Activated CD4-positive, alpha-beta memory T cell treated with anti-CD3 and anti-CD28 coated beads, Interleukin-2, amount 10 ng/mL, durations not matched to agents 7 days and 5 days (primary cell): ENCODE measurements around the gene FNDC3A. TPM values are rescaled to one million over a fixed set of nuclear protein-coding genes. Genes with fewer than 3 reads are reported as not detected.

Source experiments
- CTCF ChIA-PET: fragments of 350-600 bp; sonication (Branson Sonifier 250); formaldehyde crosslinking; loops from one replicate; lab custom pipeline; 2021; ENCODE audit warnings: antibody characterized with exemption, inconsistent platforms; lab: Charles Lee
- POLR2A ChIA-PET: fragments of 350-600 bp; sonication (Branson Sonifier 250); formaldehyde crosslinking; loops from one replicate; lab custom pipeline; 2021; ENCODE audit warnings: antibody characterized with exemption; lab: Charles Lee
- DNase-seq: peaks from one replicate; pipeline ENCODE4 v3.0.0-alpha.2; 2020
- H3K27ac Mint-ChIP-seq: one replicate; pipeline ENCODE4 v1.8.0; 2021; ENCODE audit warnings: mild to moderate bottlenecking, mixed read lengths
- H3K27me3 Mint-ChIP-seq: one replicate; pipeline ENCODE4 v1.8.0; 2021; ENCODE audit warnings: mixed read lengths
- H3K36me3 Mint-ChIP-seq: one replicate; pipeline ENCODE4 v1.8.0; 2021; ENCODE audit warnings: low read depth, mixed read lengths
- H3K4me1 Mint-ChIP-seq: one replicate; pipeline ENCODE4 v1.8.0; 2021; ENCODE audit warnings: mixed read lengths
- H3K4me3 Mint-ChIP-seq: one replicate; pipeline ENCODE4 v1.8.0; 2021; ENCODE audit warnings: mild to moderate bottlenecking, mixed read lengths
- H3K9me3 Mint-ChIP-seq: one replicate; pipeline ENCODE4 v1.8.0; 2021; ENCODE audit warnings: mixed read lengths
- total RNA-seq, 2 experiments: library from RNA; stranded (reverse); gene quantifications; one replicate each; pipeline ENCODE4 v1.2.3, GENCODE V29; 2021

The FNDC3A gene
- total RNA-seq, 2 experiments from 2014 or later, result 27.0 to 27.8 TPM

- H3K9me3 Mint-ChIP-seq, result no peaks in the 10 kb centered on the region
- H3K36me3 Mint-ChIP-seq, result peaks cover 49% of the 10 kb centered on the region
- no peak overlapping the region for H3K4me3 Mint-ChIP-seq
- ChIA-PET CTCF (interaction anchor here (7.0 kb wide), 1 partner anchor 29 kb away, joined by 42 read pairs; no protein-coding TSS in a partner anchor), POLR2A (interaction anchor here (1.3 kb wide), 1 partner anchor 11 kb away, joined by 4 read pairs; no protein-coding TSS in a partner anchor)
- no peaks in the 10 kb centered on the region for H3K27me3 Mint-ChIP-seq
- DNase-seq, result no peak
- peaks cover 67% of the 10 kb centered on the region for H3K4me1 Mint-ChIP-seq
- H3K27ac Mint-ChIP-seq, result no peak overlapping the region
Measured at GRCh38 chr13:49251326-49251725, 275.6 kb downstream of the FNDC3A start.

DNA sequence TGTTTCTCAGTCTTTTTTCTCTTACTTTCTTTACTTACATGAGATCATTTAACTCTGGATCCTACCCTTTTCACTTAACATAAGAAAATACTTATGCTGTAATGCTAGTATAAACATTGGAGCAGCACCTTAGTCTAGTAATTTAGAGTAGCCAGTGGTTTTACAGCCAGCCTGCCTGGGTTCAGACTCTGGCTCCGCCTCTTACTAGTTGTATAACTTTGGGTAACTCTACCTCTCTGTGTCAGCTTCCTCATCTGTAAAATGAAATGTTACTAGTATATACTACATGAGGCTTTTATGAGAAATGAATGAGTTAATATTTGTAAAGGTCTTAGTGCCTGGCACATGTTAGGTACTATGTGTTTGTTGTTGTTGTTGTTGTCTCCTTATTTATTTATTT lies 277.6 kb downstream of the FNDC3A start:
- no peak overlapping the region for H3K27ac Mint-ChIP-seq
- H3K9me3 Mint-ChIP-seq, result no peaks in the 10 kb centered on the region
- ChIA-PET CTCF (interaction anchor here (7.0 kb wide), 1 partner anchor 27 kb away, joined by 42 read pairs; no protein-coding TSS in a partner anchor), POLR2A (no interaction called here)
- peaks cover 62% of the 10 kb centered on the region for H3K36me3 Mint-ChIP-seq
- no peaks in the 10 kb centered on the region for H3K27me3 Mint-ChIP-seq
- H3K4me1 Mint-ChIP-seq, result peaks cover 66% of the 10 kb centered on the region
- H3K4me3 Mint-ChIP-seq, result no peak overlapping the region
- DNase-seq, result no peak

GRCh38 chr13:49254007-49254406 lies 278.3 kb downstream of the FNDC3A start:
- peaks cover 65% of the 10 kb centered on the region for H3K4me1 Mint-ChIP-seq
- no peaks in the 10 kb centered on the region for H3K9me3 Mint-ChIP-seq
- H3K27me3 Mint-ChIP-seq, result no peaks in the 10 kb centered on the region
- H3K36me3 Mint-ChIP-seq, result peaks cover 62% of the 10 kb centered on the region
- no peak overlapping the region for H3K27ac Mint-ChIP-seq
- POLR2A ChIA-PET, result interaction anchor here (0.9 kb wide), 1 partner anchor 191 kb away, joined by 3 read pairs; no protein-coding TSS in a partner anchor
- DNase-seq, result no peak
- CTCF ChIA-PET, result interaction anchor here (1.1 kb wide), 1 partner anchor 14 kb away, joined by 4 read pairs; no protein-coding TSS in a partner anchor
- H3K4me3 Mint-ChIP-seq, result no peak overlapping the region

DNA sequence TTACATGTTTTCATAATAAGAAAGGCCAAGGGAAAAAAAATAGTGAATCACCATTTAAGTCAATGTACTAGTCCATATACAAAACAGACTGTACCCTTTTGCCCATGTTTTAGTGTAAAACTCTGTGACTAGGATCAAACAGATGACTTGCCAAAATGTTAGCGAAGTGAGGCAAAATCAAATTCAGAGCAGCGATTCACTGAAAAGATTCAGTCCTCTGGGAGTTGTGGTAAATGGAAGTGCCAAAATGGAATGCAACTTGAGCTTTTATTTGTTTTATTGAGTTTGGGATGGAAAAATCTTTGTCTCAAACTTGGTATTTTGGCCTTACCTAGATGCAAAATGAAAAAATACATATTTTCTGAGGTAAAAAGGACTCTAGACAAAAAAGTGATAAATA lies 281.1 kb downstream of the FNDC3A start:
- Mint-ChIP-seq H3K4me3 (no peak overlapping the region), H3K27me3 (no peaks in the 10 kb centered on the region), H3K27ac (no peak overlapping the region), H3K4me1 (peaks cover 44% of the 10 kb centered on the region), H3K36me3 (peaks cover 70% of the 10 kb centered on the region), H3K9me3 (no peaks in the 10 kb centered on the region)
- ChIA-PET CTCF (interaction anchor here (0.9 to 3.3 kb wide), 3 partner anchors 9 to 23 kb away, joined by 3 to 17 read pairs (median 13); partner anchors contain the start of gene CDADC1), POLR2A (interaction anchor here (1.3 to 3.4 kb wide), 4 partner anchors 9 to 281 kb away, joined by 4 to 36 read pairs (median 6); partner anchors contain the start of genes CDADC1 and FNDC3A)
- no peak for DNase-seq

- H3K36me3 Mint-ChIP-seq, result peaks cover 69% of the 10 kb centered on the region
- POLR2A ChIA-PET, result interaction anchor here (1.7 to 3.4 kb wide), 3 partner anchors 10 to 282 kb away, joined by 5 to 36 read pairs (median 6); partner anchors contain the start of genes CDADC1 and FNDC3A
Measured at GRCh38 chr13:49258089-49258796, 282.5 kb downstream of the FNDC3A start.

More at GRCh38 chr13:49258089-49258796, 282.5 kb downstream of the FNDC3A start:
- Mint-ChIP-seq H3K27ac (peak overlapping the region; percentile 68), H3K4me3 (peak overlapping the region; percentile 77), H3K27me3 (no peaks in the 10 kb centered on the region), H3K9me3 (no peaks in the 10 kb centered on the region), H3K4me1 (peaks cover 35% of the 10 kb centered on the region)
- CTCF ChIA-PET, result interaction anchor here (0.6 to 3.3 kb wide), 4 partner anchors 10 to 334 kb away, joined by 3 to 17 read pairs (median 8); partner anchors contain the start of gene CDADC1
- DNase-seq, result no peak

Other genes starting within 250 kb of the FNDC3A start
- gene MLNR, start 244.4 kb downstream of the FNDC3A start, total RNA-seq, result not detected